ENCODE measurements around the gene LBX1. TPM values are rescaled to one million over a fixed set of nuclear protein-coding genes. Genes with fewer than 3 reads are reported as not detected.

Gene LBX1
- total RNA-seq, 1 donor from 2014 or later = not detected

GRCh38 chr10:101227429-101228152 is 1.7 kb downstream of the LBX1 start:
- no peak overlapping the region for H3K4me3 Mint-ChIP-seq
- peaks cover 22% of the 10 kb centered on the region for H3K4me1 Mint-ChIP-seq
- no peak overlapping the region for H3K27ac Mint-ChIP-seq

GRCh38 chr10:101226491-101227428 is 2.5 kb downstream of the LBX1 start:
- Mint-ChIP-seq H3K9me3 (no peaks in the 10 kb centered on the region), H3K27me3 (ENCODE audit: low read depth) (peaks cover 90% of the 10 kb centered on the region), H3K27ac (no peak overlapping the region), H3K4me3 (no peak overlapping the region), H3K4me1 (peaks cover 22% of the 10 kb centered on the region), H3K36me3 (no peaks in the 10 kb centered on the region)
- no peak for DNase-seq (ENCODE audit: low spot score in 2 of 2, unreplicated experiment in 2 of 2)
- no peak for TF ChIP-seq CTCF (IDR thresholded peaks at IDR 0.05; ENCODE audit: unreplicated experiment)

More at GRCh38 chr10:101227429-101228152, 1.7 kb downstream of the LBX1 start:
- no peak for TF ChIP-seq CTCF (IDR thresholded peaks at IDR 0.05; ENCODE audit: unreplicated experiment)
- peaks cover 90% of the 10 kb centered on the region for H3K27me3 Mint-ChIP-seq (ENCODE audit: low read depth)
- DNase-seq (ENCODE audit: low spot score in 2 of 2, unreplicated experiment in 2 of 2) = no peak
- no peaks in the 10 kb centered on the region for H3K36me3 Mint-ChIP-seq
- no peaks in the 10 kb centered on the region for H3K9me3 Mint-ChIP-seq

GRCh38 chr10:101225846-101226421 is 3.3 kb downstream of the LBX1 start:
- Mint-ChIP-seq H3K9me3 (no peaks in the 10 kb centered on the region), H3K27me3 (ENCODE audit: low read depth) (peaks cover 90% of the 10 kb centered on the region), H3K36me3 (no peaks in the 10 kb centered on the region), H3K4me3 (no peak overlapping the region), H3K4me1 (peaks cover 22% of the 10 kb centered on the region), H3K27ac (no peak overlapping the region)
- TF ChIP-seq CTCF (IDR thresholded peaks at IDR 0.05; ENCODE audit: unreplicated experiment) = no peak
- no peak for DNase-seq (ENCODE audit: low spot score in 2 of 2, unreplicated experiment in 2 of 2)

GRCh38 chr10:101224910-101225823 is 4.1 kb downstream of the LBX1 start:
- DNase-seq (ENCODE audit: low spot score in 2 of 2, unreplicated experiment in 2 of 2) = no peak
- Mint-ChIP-seq H3K27ac (no peak overlapping the region), H3K9me3 (no peaks in the 10 kb centered on the region), H3K4me3 (no peak overlapping the region), H3K36me3 (no peaks in the 10 kb centered on the region), H3K27me3 (ENCODE audit: low read depth) (peaks cover 90% of the 10 kb centered on the region), H3K4me1 (peaks cover 18% of the 10 kb centered on the region)
- TF ChIP-seq CTCF (IDR thresholded peaks at IDR 0.05; ENCODE audit: unreplicated experiment) = no peak
